OCI-LY7 (cell line): ENCODE measurements around the gene P2RY8.

ENCODE experiments used
- CTCF ChIP-seq: fragments of 200-600 bp; sonication (generic); conservative IDR thresholded peaks from 2 replicates; pipeline ENCODE4 v1.5.1; 2014; ENCODE audit warnings: mild to moderate bottlenecking, antibody characterized with exemption, low read length, moderate library complexity, mixed read lengths
- EZH2phosphoT487 ChIP-seq: fragments of 200-600 bp; sonication (generic); IDR thresholded peaks from 2 replicates; pipeline ENCODE4 v1.6.1; 2018; ENCODE audit warnings: low read depth, borderline replicate concordance, mild to moderate bottlenecking, mixed run types, antibody characterized with exemption, low read length, moderate library complexity, mixed read lengths

GRCh38 chrX:1455948-1456280 lies 81.1 kb downstream of the P2RY8 start:
- TF ChIP-seq CTCF (no peak), EZH2phosphoT487 (no peak)
